Measurements from ENCODE around the gene SNRNP27. TPM values are rescaled to one million over a fixed set of nuclear protein-coding genes. Genes with fewer than 3 reads are reported as not detected.

Gene SNRNP27
- total and polyA plus RNA-seq, 2 of the 8 experiments (the other 6 are each of a cell fraction or from before 2014, with no cell fraction given), result 11.1 to 40.5 TPM

Small RNAs within 50 kb of the gene (small RNA-seq; reads per million reads assigned to genes)
- gene RPL23AP92 (ENCODE audit: insufficient read depth), result not detected

Other genes with a start within 250 kb of the SNRNP27 start
- gene ANXA4, start 151.8 kb upstream of the SNRNP27 start, total RNA-seq (2021; fragmentation: NEBNext Ultra II Directional; extraction: Animal tissue kit (Norgen Biotek cat#: 25700)), result 16.9 and 17.6 TPM in 2 replicates
- gene ANXA4, start 151.8 kb upstream of the SNRNP27 start, polyA plus RNA-seq (2011; rRNA removed), result 8.9 and 9.4 TPM in 2 replicates
- gene GMCL1, start 64.3 kb upstream of the SNRNP27 start, total RNA-seq (2021; fragmentation: NEBNext Ultra II Directional; extraction: Animal tissue kit (Norgen Biotek cat#: 25700)), result 21.9 and 26.1 TPM in 2 replicates
- gene GMCL1, start 64.3 kb upstream of the SNRNP27 start, polyA plus RNA-seq (2011; rRNA removed), result 6.3 and 6.5 TPM in 2 replicates
- 2.6 TPM in 2 replicates for gene MXD1, start 21.2 kb downstream of the SNRNP27 start, total RNA-seq (2021; fragmentation: NEBNext Ultra II Directional; extraction: Animal tissue kit (Norgen Biotek cat#: 25700))
- 1.0 and 1.6 TPM in 2 replicates for gene MXD1, start 21.2 kb downstream of the SNRNP27 start, polyA plus RNA-seq (2011; rRNA removed)
- gene ASPRV1, start 67.7 kb downstream of the SNRNP27 start, total RNA-seq (2021; fragmentation: NEBNext Ultra II Directional; extraction: Animal tissue kit (Norgen Biotek cat#: 25700)), result 0.86 and 0.95 TPM in 2 replicates
- 0.42 and 0.59 TPM in 2 replicates for gene ASPRV1, start 67.7 kb downstream of the SNRNP27 start, polyA plus RNA-seq (2011; rRNA removed)
- 493 and 511 TPM in 2 replicates for gene PCBP1, start 193.5 kb downstream of the SNRNP27 start, total RNA-seq (2021; fragmentation: NEBNext Ultra II Directional; extraction: Animal tissue kit (Norgen Biotek cat#: 25700))
- gene PCBP1, start 193.5 kb downstream of the SNRNP27 start, polyA plus RNA-seq (2011; rRNA removed), result 279 and 316 TPM in 2 replicates

Measured in H1 (cell line).